Astrocyte of the cerebellum (primary cell): ENCODE results near the gene LRRC72.

Source experiments
- DNase-seq: peaks from one replicate; pipeline ENCODE4 v3.0.0-alpha.2; 2011; ENCODE audit warnings: low read depth
- H3K4me3 ChIP-seq: 2 replicates; pipeline ENCODE4 v1.5.1; 2011; ENCODE audit warnings: mild to moderate bottlenecking, low read depth, low read length, moderate library complexity
- CTCF ChIP-seq: IDR thresholded peaks from 2 replicates; pipeline ENCODE4 v1.5.1; 2012; ENCODE audit warnings: low read length, low read depth, moderate library complexity, mild to moderate bottlenecking; ENCODE audit errors: missing control alignments
- in situ Hi-C: cut with HindIII; loops from 2 replicates; pipeline ENCODE4 v1.10.0; 2017; ENCODE audit warnings: low sequenced_read_pairs

Gene LRRC72

DNA sequence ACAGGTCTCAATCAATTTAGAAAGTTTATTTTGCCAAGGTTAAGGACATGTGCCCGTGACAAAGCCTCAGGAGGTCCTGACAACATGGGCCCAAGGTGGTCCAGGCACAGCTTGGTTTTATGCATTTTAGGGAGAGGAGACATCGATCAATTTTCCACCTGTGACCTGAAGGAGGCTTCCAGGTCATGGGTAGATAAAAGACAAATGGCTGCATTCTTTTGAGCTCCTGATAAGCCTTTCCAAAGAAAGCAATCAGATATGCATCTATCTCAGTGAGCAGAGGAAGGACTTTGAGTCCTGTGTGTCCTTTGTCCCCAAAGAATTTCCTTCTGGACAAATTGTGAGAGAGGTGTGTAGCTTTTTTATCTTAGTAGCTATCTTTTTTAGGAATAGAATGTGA lies 15.8 kb downstream of the LRRC72 start:
- no peak overlapping the region for H3K4me3 ChIP-seq
- no peak for TF ChIP-seq CTCF
- in situ Hi-C loops = no loop called here
- DNase-seq = no peak

DNA sequence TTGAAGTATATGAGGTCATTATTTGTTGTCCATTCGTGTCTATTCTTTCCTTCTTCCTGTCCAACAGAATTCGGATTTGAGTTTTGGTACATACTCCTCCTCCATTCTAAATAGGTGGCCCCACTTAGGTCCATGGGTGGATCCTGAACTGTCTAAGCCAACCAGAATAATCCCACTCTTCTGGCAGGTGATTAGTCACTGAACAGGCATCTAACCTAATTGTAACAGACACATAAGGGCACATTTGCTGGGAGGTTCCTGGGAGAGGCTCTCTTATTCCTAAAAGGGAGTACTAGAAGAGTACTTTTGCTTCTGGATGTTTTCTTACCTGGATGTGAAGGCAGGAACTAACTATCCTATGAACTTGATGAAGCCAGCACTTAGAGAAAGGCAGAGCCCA lies 16.8 kb downstream of the LRRC72 start:
- H3K4me3 ChIP-seq = no peak overlapping the region
- DNase-seq = no peak
- in situ Hi-C loops = no loop called here
- no peak for TF ChIP-seq CTCF

GRCh38 chr7:16546921-16547505 lies 20.4 kb downstream of the LRRC72 start:
- in situ Hi-C loops = no loop called here
- no peak overlapping the region for H3K4me3 ChIP-seq
- TF ChIP-seq CTCF = no peak
- DNase-seq = no peak

DNA sequence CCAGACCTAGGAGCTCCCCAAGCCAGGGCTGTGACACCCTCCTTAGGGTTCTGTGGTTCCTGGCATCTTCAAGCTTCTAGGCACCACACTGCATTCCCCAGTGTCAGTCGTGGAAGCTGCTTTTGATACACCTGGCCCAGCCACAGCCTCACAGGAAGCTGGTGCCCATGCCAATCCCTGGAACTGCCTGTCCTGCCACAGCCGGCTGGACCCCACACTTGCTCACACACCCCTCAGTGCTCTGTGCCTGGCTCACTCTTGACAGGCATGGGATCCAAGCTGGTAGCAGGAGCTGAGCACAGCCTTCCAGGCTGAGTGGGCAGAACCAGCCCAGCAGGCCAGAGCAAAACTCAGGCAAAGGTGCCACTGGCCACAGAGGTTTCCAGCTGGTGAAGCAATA lies 21.8 kb downstream of the LRRC72 start:
- in situ Hi-C loops = no loop called here
- no peak overlapping the region for H3K4me3 ChIP-seq
- DNase-seq = no peak
- no peak for TF ChIP-seq CTCF

DNA sequence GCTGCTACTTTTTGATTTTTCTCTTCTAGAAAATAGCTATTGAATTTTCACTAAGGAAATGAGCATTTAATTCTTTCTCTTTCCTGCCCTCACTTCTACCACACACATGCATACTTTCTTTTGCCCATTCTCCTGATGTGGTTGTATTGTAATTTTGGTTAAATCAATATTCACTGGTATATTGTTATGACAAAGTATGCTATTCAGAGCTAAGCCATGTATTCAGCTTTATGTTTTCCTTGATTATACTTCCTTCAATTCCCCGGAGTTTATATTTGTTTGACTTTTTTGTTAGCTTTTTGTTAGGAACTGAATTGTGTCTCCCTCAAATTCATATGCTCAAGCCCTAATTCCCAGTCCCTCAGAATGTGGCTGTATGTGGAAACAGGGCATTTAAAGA lies 24.0 kb downstream of the LRRC72 start:
- no peak overlapping the region for H3K4me3 ChIP-seq
- in situ Hi-C loops = loop anchor here (25.0 kb wide), 2 partner anchors 138 to 463 kb away; partner anchors contain the start of gene CRPPA
- TF ChIP-seq CTCF = no peak
- no peak for DNase-seq

DNA sequence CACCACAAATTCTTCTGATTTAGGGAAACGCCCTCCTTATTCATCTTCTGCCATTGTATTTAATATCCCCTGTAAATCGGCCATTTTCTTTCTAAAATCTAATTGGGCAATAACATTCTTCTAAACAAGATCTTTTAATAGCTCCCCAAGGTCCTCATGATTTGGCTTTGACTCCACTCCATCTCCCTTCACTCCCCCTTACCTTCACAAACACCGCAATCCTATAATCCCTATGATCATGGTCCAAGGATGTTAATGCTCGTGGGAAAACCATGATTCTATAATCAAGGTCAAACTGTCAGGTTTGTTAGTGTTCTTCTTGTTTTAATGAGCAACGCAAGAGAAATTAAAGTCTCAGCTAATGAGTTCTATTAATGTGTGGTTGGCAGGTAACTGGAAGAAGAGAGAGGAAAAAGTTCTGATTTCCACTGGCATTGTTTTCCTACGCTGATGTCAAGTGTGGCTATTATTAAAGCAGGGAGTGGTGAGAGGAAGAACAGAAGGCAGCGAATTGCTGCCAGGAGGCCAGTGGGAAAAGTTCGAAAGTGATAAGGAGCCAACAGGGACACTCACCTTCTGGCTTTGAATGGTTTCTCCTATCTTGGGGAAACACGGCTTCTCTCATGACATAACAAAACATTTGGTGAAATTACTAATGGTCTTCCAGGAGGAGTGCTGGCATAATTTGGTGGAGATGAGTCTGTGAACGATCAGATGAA lies 28.1 kb downstream of the LRRC72 start:
- TF ChIP-seq CTCF = no peak
- in situ Hi-C loops = loop anchor here (25.0 kb wide), 2 partner anchors 142 to 467 kb away; partner anchors contain the start of gene CRPPA
- H3K4me3 ChIP-seq = no peak overlapping the region
- no peak for DNase-seq
